PC-9 (cell line): ENCODE results near the gene RREB1. TPM values are rescaled to one million over a fixed set of nuclear protein-coding genes. Genes with fewer than 3 reads are reported as not detected.

Source experiments
- BruUV-seq: library from RNA; stranded (reverse); fragments of 400-500 nt; replicated peaks from 2 replicates; lab custom pipeline; 2021; lab: Mats Ljungman, UMichigan
- CTCF ChIA-PET: fragments of 300-600 bp; sonication (Branson Sonifier 250); formaldehyde crosslinking; loops from one replicate; lab custom pipeline; 2022; ENCODE audit warnings: antibody characterized with exemption; lab: Charles Lee
- POLR2A ChIA-PET: fragments of 300-600 bp; sonication (Branson Sonifier 250); formaldehyde crosslinking; loops from one replicate; lab custom pipeline; 2022; ENCODE audit warnings: antibody characterized with exemption; ENCODE audit not compliant: unreplicated experiment; lab: Charles Lee
- DNase-seq, 2 experiments: peaks; one replicate each; pipeline versions ENCODE4 v3.0.0 to v3.0.0-alpha.2; 2015 to 2022; ENCODE audit warnings: mixed read lengths in 1 of 2
- H2AFZ ChIP-seq: fragments of 200-600 bp; sonication (generic); 2 replicates; pipeline ENCODE4 v1.8.1; 2017; ENCODE audit warnings: antibody characterized with exemption
- H3F3A ChIP-seq: fragments of 200-600 bp; sonication (generic); 2 replicates; pipeline ENCODE4 v1.8.1; 2017; ENCODE audit warnings: antibody characterized with exemption, mild to moderate bottlenecking, low read depth; ENCODE audit not compliant: insufficient read depth
- H3K27ac ChIP-seq: fragments of 200-600 bp; sonication (generic); 2 replicates; pipeline ENCODE4 v1.6.1; 2016; ENCODE audit warnings: mixed run types
- H3K27me3 ChIP-seq: fragments of 200-600 bp; sonication (generic); 2 replicates; pipeline ENCODE4 v1.6.1; 2016; ENCODE audit warnings: low read depth, mixed run types; ENCODE audit not compliant: insufficient read depth
- H3K36me3 ChIP-seq: fragments of 200-600 bp; sonication (generic); 2 replicates; pipeline ENCODE4 v1.6.1; 2016; ENCODE audit warnings: low read depth, mixed run types
- H3K4me1 ChIP-seq: fragments of 200-600 bp; sonication (generic); replicated peaks from 2 replicates; pipeline ENCODE4 v1.6.1; 2016; ENCODE audit warnings: mixed run types; ENCODE audit not compliant: insufficient read depth
- H3K4me2 ChIP-seq: fragments of 200-600 bp; sonication (generic); 2 replicates; pipeline ENCODE4 v1.6.1; 2017; ENCODE audit warnings: mixed run types
- H3K4me3 ChIP-seq: fragments of 200-600 bp; sonication (generic); 2 replicates; pipeline ENCODE4 v1.6.1; 2016; ENCODE audit warnings: mixed run types
- H3K79me2 ChIP-seq: fragments of 200-600 bp; sonication (generic); 2 replicates; pipeline ENCODE4 v1.6.1; 2017; ENCODE audit warnings: low read depth, mixed run types
- H3K9me2 ChIP-seq: fragments of 200-600 bp; sonication (generic); 2 replicates; pipeline ENCODE4 v1.8.1; 2017; ENCODE audit warnings: mild to moderate bottlenecking; ENCODE audit not compliant: insufficient read depth
- H3K9me3 ChIP-seq: fragments of 200-600 bp; sonication (generic); 2 replicates; pipeline ENCODE4 v1.8.1; 2016; ENCODE audit warnings: low read depth; ENCODE audit not compliant: insufficient read depth
- H4K20me1 ChIP-seq: fragments of 200-600 bp; sonication (generic); 2 replicates; pipeline ENCODE4 v1.8.1; 2017; ENCODE audit not compliant: insufficient read depth
- CTCF ChIP-seq: fragments of 200-600 bp; sonication (generic); conservative IDR thresholded peaks from 2 replicates; pipeline ENCODE4 v1.6.1; 2017; ENCODE audit warnings: mixed run types, antibody characterized with exemption, mild to moderate bottlenecking, moderate library complexity
- EZH2 ChIP-seq: fragments of 200-600 bp; sonication (generic); IDR thresholded peaks from 2 replicates; pipeline ENCODE4 v1.8.0; 2017; ENCODE audit warnings: antibody characterized with exemption, low read depth
- intact Hi-C: fragments of 100-400 bp; cut with micrococcal nuclease; formaldehyde crosslinking; loops from one replicate; pipeline ENCODE4 v1.10.0; 2022; ENCODE audit not compliant: unreplicated experiment
- total RNA-seq: library from RNA; stranded (reverse); gene quantifications from 2 replicates; pipeline ENCODE4 v1.2.3, GENCODE V29; 2021

Gene RREB1
- total RNA-seq, 1 experiment from 2014 or later = 38.4 TPM

DNA sequence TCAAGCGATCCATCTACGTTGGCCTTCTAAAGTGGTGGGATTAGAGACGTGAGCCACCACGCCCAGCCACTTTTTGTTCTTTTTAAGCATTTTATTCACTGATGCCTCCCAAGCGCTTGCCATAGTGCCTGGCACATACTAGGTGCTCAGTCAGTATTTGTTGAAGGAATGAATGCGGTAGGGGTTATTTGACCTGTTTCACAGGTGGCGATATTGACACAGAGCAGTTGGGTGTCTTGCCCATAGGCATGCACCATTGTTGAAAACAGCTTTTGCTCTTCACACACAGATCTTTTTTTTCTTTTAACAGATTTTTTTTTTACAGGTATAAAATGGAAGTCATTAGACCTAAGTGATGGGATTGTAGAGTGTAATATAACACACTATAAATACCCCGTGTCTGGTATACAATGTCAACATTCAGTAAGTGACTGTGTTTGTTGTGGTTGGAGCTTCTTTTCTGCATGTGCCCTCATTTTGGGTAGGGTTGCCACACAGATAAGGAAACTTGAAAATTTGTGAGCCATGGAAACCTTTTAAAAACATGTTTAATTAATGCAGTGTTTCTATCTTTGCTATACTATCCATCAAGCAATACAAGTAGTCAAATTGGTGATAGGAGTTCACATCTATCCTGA is 24.8 kb downstream of the RREB1 start:
- BruUV-seq = no TSS peak
- Histone ChIP-seq H3F3A (no peaks in the 10 kb centered on the region), H3K79me2 (peaks cover 97% of the 10 kb centered on the region), H3K27ac (no peak overlapping the region), H3K4me3 (no peak overlapping the region), H3K36me3 (no peaks in the 10 kb centered on the region; the same call in 1 of the 2 replicates), H4K20me1 (peaks cover 6% of the 10 kb centered on the region), H3K9me3 (no peaks in the 10 kb centered on the region), H3K27me3 (no peaks in the 10 kb centered on the region), H2AFZ (no peak overlapping the region), H3K4me2 (no peak overlapping the region), H3K4me1 (no peaks in the 10 kb centered on the region), H3K9me2 (no peaks in the 10 kb centered on the region)
- TF ChIP-seq CTCF = no peak
- TF ChIP-seq EZH2 = no peak
- intact Hi-C loops = no loop called here
- DNase-seq = no peak
- ChIA-PET POLR2A (no interaction called here), CTCF (no interaction called here)

DNA sequence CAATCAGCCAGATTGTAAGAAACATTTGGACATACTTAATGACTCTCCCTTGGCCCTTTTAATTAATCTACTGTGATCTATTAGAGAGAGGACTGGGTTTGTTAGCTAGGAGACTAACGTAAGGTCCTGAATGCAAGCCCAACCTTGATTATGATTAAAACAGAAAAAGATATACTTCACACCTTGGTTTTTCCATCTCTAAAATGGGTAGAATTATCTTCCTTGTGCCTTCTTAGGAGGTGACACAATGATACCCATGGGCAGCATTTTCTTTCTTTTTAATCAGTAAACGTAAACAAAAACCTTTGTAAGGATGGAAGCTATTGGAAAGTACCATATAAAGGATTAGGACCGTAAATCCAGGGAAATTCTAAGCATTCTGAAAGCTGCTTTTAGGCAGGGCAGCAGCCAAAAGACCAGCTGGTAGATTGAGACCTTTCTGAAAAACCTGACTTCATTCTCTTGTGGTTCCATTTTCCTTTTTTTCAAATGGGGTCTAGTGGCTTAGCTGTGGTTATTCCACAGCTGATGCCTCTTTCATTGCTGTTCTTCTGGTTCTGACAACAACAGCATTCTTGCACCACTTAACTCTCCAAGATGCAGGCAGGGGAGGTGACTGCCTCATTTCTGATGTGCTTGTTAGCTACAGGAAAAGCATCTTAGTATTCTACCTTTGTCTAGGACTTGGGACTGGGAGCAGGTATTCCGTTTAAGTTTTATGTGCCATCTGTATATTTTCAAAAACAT is 27.4 kb downstream of the RREB1 start:
- Histone ChIP-seq H3K9me3 (no peaks in the 10 kb centered on the region), H4K20me1 (peaks cover 6% of the 10 kb centered on the region), H3K27ac (no peak overlapping the region), H3K79me2 (peaks cover 94% of the 10 kb centered on the region), H3K9me2 (no peaks in the 10 kb centered on the region), H3K4me1 (peaks cover 19% of the 10 kb centered on the region), H3K36me3 (no peaks in the 10 kb centered on the region; the same call in 1 of the 2 replicates), H3F3A (peaks cover 5% of the 10 kb centered on the region; the same call in 1 of the 2 replicates), H2AFZ (no peak overlapping the region), H3K4me2 (no peak overlapping the region), H3K4me3 (no peak overlapping the region), H3K27me3 (no peaks in the 10 kb centered on the region)
- ChIA-PET CTCF (no interaction called here), POLR2A (no interaction called here)
- DNase-seq = no peak
- no TSS peak for BruUV-seq
- no peak for TF ChIP-seq EZH2
- TF ChIP-seq CTCF = no peak
- intact Hi-C loops = no loop called here

DNA sequence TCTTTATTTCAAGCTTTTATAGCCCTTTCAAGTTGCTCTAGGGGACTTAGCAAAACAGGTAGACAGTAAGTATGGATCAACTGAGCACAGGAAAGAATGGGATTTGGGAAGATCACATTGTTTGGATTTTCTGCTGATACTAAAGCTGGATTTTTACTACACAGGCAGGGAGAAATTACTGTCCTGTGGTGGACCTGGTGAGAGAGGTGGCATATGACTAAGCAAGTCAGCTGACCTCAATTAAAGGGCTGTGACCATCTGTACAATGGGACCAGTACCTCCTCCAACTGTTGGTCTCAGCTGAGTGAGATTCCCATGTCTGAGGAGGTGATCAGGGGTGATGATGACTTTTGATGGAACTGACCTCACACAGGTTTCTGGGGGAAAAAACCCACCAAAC is 28.0 kb downstream of the RREB1 start:
- Histone ChIP-seq H4K20me1 (peaks cover 6% of the 10 kb centered on the region), H3K79me2 (peaks cover 93% of the 10 kb centered on the region), H3K27ac (no peak overlapping the region), H2AFZ (no peak overlapping the region), H3F3A (peaks cover 5% of the 10 kb centered on the region; the same call in 1 of the 2 replicates), H3K4me3 (no peak overlapping the region), H3K4me2 (no peak overlapping the region), H3K27me3 (no peaks in the 10 kb centered on the region), H3K9me3 (no peaks in the 10 kb centered on the region), H3K4me1 (peaks cover 24% of the 10 kb centered on the region), H3K36me3 (no peaks in the 10 kb centered on the region; the same call in 1 of the 2 replicates), H3K9me2 (no peaks in the 10 kb centered on the region)
- intact Hi-C loops = no loop called here
- TF ChIP-seq EZH2 (no peak), CTCF (no peak)
- no TSS peak for BruUV-seq
- ChIA-PET CTCF (no interaction called here), POLR2A (no interaction called here)
- DNase-seq = no peak
